Upper lobe of left lung (tissue), 4 donors: ENCODE data around the gene TMEM198.

Source experiments
- CTCF ChIP-seq, 6 experiments: fragments of 450-650 bp in 4 of 6; fragments of 200-600 bp in 2 of 6; sonication (generic) in 2 of 6; IDR thresholded peaks; one replicate each; pipeline ENCODE4 v1.5.1; 2016 to 2019; ENCODE audit warnings: antibody characterized with exemption in 6 of 6
- POLR2A ChIP-seq, 4 donors: fragments of 450-650 bp; IDR thresholded peaks; one replicate each; pipeline ENCODE4 v1.5.1; 2016 to 2017; ENCODE audit warnings: antibody characterized with exemption in 4 of 4, mild to moderate bottlenecking in 2 of 4

- TF ChIP-seq CTCF (IDR thresholded peaks at IDR 0.05): no peak
- no peak for TF ChIP-seq POLR2A (IDR thresholded peaks at IDR 0.05)
These were observed 12.1 kb downstream of the TMEM198 start for GRCh38 chr2:219555956-219556355.
